ENCODE data around the gene RTF2.

Gene RTF2, protein sequence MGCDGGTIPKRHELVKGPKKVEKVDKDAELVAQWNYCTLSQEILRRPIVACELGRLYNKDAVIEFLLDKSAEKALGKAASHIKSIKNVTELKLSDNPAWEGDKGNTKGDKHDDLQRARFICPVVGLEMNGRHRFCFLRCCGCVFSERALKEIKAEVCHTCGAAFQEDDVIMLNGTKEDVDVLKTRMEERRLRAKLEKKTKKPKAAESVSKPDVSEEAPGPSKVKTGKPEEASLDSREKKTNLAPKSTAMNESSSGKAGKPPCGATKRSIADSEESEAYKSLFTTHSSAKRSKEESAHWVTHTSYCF

DNA sequence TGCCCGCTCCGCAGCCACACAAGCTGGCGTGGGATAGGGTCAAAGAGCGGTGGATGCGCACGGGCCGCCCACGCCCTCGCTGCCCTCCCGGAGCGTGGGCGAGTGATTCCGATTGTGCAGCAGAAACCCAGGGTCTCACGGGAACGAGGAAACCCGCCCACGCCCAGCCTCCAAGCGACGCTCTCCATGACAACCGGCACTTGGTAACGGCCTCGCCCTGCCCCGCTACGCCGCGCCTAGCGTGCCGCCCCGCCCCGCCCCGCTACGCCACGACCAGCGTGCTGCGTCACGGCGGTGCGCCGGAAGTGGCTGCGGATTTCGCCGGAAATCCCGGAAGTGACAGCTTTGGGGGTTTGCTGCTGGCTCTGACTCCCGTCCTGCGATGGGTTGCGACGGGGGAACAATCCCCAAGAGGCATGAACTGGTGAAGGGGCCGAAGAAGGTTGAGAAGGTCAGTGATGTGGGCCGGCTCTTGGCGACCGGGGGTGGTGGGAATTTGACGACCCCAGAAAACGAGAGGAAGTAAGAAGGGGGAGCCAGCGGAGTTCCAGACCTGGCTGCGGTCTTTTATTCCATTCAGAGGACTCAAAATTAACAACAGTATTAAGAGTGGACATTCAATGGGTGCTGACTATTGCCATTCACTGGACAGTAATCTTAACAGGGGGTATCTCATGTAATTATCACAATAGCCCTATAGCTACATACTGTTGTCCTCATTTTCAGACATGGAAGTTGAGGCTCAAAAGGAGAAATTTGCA is at the start of gene RTF2:
TSS of gene RTF2 (plus strand) at position 312 of the 761 bp plus-strand sequence. CDS start at position 383, 71 bp downstream.
- peak; percentile 57 for DNase-seq

- no peak for DNase-seq
Measured at GRCh38 chr20:56420028-56420427, 48.4 kb upstream of the RTF2 start.

DNA sequence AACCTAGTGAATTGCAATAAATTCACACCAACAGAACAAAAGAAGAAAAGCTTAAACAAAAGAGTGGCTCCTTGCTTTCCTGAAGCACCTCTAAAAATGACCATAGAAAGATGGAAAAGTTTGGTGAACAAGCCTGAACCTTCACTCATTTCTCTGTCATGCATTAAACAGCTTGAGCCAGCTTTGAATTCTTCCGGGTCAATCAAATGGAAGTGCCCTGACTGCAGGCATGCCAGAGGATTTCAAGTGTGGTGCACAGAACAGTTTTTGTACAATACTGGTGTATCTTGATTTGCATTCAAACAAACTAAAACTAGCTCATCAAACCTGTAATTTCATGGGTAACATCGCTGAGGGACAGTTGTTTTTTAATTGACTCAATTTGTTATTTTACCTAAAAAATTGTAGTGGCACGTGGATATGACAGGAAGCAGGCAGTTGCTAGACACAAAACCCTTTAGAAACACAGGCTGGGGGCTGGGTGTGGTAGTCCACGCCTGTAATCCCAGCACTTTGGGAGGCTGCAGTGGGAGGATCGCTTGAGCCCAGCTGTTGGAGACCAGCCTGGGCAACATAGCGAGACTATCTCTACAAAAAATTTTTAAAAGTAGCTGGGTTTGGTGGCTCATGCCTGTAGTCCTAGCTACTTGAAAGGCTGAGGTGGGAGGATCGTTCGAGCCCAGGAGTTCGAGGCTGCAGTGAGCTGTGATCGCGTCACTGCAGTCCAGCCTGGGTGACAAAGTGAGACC is 47.3 kb upstream of the RTF2 start:
- no peak for DNase-seq

DNA sequence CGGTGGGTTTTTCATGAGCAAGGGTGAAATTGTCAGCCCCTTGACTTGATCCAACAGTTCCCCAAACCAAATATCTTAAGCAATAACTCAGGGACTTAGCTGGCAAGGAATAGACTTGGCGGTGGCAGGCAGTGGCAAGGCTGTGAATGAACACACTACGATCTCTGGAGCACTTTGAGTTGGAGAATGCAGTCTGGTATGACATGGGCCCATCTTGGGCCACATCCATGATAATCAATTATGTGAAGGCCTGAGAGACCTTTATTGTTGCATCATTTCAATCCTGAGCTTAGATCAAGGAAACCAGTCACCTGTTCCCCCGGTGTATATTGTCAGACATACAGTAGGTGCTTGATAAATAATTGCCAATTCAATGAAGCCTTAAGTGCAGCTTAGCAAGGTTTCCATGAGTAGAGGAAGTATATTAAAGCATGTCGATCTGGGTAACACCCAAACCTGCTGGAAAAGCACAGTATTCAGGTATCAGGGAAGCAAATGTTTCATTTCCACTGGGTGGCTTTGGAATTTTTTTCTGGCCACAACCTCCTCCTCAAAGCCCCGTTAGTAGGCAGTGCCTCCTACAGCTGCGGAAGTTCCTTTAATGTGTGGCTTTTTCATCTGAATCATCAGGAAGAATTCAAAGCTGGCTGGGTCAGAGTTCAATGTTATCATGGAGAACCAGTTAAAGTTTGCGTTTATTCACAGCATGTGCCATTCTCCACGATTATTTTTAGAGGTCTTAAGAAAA is 46.2 kb upstream of the RTF2 start:
- DNase-seq = no peak

- DNase-seq = no peak
Measured at GRCh38 chr20:56422824-56423189, 45.6 kb upstream of the RTF2 start.

DNA sequence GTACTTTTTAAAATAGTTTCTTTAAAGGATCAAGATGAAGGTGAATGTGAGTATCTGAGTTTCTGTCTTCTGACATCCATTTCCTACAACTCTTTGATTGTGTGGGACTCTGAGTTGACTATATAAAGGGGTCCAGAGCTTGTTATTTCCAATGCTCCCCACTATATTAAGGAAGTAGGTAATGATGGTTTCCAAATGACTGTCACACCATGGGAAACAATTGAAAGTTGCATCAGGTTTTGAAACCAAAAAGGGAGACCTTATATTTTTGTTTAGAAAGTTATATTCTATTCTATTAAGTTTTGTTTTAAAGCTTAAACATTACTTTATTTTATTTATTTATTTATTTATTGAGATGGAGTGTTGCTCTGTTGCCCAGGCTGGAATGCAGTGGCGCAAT is 45.2 kb upstream of the RTF2 start:
- DNase-seq = no peak

GRCh38 chr20:56423886-56424285 is 44.5 kb upstream of the RTF2 start:
- no peak for DNase-seq

DNA sequence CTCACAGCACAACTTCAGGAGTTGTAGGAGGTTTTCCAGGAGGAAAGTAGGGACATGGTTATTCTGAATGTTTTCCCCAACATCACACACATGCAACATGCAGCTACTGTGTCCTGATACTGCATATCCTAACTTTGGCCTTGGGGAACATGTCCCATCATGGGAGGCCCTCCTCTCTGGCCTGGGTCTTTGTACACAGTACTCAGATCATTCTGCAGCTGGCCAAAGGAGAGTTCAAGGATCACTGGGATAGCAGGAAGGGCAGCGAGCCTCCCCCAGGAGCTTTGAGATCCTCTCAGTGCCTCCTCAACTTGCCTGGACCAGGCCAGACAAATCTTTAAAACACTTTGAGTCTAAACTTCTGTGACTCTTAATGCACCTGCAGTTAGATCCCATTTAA is 43.5 kb upstream of the RTF2 start:
- no peak for DNase-seq

GRCh38 chr20:56426026-56426425 is 42.4 kb upstream of the RTF2 start:
- no peak for DNase-seq

DNA sequence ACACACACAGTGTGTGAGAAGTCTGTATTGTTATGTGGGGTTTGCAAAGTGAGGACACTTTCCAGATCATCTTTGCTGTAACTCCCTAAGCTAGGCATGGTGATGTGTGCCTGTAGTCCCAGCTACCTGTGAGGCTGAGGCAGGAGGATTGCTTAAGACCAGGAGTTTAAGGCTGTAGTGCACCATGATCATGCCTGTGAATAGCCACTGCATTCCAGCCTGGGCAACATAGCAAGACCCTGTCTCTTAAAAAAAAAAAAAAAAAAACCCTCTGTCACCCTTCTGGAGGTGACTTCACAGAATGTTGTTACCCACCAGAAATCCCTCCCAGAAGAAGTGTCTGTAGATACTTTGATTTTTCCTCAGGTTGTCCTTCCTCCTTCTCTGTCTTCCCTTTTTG is 41.5 kb upstream of the RTF2 start:
- no peak for DNase-seq

- DNase-seq = no peak
Measured at GRCh38 chr20:56427797-56428196, 40.6 kb upstream of the RTF2 start.

DNA sequence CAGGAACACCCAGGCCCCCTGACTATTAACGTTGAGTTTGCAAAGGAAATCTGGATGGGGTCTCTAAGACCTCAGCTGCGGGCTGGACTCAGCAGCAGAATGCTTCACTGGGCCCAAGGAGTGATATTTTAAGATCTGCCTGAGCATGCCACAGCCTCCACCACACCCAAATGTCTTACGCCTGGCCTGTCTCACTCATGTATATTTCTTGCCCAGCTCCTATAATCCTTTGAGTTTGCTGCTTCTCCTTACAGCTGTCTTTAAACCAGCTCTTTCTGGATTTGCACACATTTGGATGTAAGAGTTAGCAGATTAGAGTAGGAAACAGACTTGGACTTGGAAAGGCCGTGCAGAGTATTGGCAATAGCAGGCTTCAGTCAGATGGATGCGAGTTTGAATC is 40.0 kb upstream of the RTF2 start:
- no peak for DNase-seq

DNA sequence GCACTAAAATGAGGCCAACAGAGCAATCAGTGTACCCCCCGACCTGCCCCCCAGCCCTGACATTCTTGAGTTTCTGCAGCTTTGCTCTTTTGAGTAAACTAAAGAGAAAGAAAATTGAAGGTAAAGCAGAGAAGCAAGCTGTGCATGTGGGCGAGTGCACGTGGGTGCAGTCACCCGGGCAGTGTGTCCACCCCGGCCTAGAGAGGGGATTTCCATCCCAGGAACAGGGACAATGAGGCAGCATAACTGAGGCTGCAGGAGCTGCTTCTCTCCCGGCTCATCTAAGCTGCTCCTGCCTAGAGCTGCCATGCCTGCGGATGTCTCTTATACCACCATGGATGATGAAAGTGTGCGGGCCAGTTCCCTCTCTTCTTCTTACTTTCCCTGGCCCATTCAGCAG is 39.5 kb upstream of the RTF2 start:
- DNase-seq = no peak

GRCh38 chr20:56429502-56429901 is 38.9 kb upstream of the RTF2 start:
- no peak for DNase-seq

GRCh38 chr20:56429941-56430340 is 38.5 kb upstream of the RTF2 start:
- DNase-seq = no peak

DNA sequence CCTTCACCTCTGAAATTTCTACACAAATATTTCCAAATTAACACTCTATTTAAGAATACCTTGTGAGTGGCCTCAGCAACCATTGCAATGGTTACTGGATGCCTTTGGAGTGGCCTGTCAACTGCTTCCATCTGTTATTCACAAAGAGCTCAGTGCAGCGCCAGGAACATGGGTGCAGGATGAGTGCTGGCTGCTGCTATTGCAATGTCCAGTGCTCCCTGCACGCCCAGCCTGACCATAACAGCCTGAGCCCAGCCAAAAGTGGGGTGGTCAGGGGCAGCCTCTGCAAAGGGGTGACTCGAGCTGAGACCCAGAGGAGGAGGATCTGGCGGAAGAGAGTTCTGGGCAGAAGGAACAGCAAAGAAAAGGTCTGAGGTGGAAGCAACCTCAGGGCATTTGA is 38.0 kb upstream of the RTF2 start:
- DNase-seq = no peak

DNA sequence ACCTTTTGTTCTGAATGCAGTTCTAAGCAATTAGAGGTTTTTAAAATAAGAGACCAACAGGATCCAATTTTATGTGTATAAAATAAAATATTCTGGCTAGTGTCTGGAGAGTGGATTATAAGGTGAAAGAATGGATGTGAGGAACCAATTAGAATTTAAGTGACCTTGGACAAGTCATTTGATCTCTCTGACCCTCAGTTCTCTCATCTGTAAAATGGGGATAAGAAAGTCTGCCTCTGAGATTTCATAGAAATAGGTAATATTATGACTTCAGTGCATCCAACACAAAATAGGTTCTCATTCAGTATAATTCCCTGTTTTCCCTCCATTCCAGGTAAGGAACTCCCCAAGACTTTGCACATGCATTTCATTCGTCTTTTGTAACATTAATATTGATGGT is 37.5 kb upstream of the RTF2 start:
- no peak for DNase-seq

DNA sequence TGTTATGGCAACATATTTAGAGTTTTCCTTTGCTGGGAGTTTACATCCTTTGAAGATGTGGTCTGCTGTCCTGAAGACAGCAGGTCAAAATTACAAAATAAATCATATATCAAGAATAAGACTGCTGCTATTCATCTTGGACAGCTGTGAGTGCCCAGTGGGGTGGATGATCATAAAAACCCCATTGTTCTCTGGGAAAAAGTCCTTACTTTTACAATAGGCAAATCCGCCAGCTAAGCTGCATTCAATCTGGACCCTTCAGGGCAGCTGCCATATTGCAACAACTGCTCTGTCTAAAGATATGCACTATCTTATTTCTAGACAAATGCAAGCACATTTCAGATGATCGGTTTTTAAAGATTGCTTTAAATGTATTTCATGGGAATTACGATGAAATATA is 37.0 kb upstream of the RTF2 start:
- no peak for DNase-seq

- no peak for DNase-seq
Measured at GRCh38 chr20:56433221-56433879, 35.1 kb upstream of the RTF2 start.

DNA sequence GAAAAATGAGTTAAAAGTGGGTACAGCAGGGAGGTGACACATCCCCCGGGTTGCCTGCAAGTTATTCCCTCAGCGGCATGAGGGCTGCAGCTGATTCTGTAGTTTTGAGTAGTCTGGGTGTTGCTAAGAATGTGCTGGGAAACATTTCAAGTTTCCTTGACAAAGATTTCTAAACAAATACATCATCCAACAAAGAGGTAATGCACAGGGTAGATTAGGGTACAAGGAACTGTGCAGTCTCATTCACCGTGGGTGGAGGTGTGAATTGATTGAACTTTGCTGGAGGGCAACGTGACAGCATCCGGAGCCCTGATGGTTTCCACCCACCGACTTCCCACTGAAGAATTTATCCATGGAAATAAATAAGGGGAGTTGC is 34.6 kb upstream of the RTF2 start:
- no peak for DNase-seq

GRCh38 chr20:56437196-56437960 is 31.0 kb upstream of the RTF2 start:
- DNase-seq = no peak

DNA sequence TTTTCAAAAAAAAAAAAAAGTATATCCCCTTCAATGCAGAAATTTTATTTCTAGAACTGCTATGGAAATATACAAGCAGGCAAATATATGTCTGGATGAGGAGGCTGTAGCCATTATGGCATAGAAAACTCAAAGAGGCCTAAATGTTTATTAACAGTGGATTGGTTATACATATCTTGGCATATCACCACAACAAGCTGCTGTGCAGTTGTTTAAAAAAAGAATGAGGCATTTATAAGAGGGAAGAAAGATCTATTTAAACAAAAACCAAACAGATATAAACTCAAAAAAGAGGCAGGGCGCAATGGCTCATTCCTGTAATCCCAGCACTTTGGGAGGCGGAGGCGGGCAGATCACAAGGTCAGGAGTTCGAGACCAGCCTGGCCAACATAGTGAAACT is 30.1 kb upstream of the RTF2 start:
- no peak for DNase-seq
